ENCODE data around the gene SCARB1.

SCARB1 gene

DNA sequence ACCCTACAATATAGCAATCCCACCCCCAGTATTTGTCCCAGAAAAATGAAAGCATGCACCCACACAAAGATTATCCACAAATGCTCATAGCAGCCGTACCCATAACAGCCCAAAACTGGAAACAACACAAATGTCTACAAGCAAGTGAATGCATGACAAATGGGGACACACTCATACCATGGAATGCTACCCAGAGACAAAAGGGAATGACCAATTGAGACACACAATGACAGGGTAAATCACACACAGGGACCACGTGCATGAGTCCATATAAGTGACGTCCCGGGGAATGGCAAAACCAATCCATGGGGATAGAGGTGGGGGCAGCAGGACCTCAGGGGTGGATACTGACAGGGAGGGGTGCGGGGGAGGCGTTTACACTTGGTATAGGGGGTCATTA lies 33.4 kb downstream of the SCARB1 start:
- no peak overlapping the region for H2BK5ac ChIP-seq (ENCODE audit: low read depth, low read length, poor library complexity)
- no peak overlapping the region for H4K91ac ChIP-seq (ENCODE audit: low read depth, low read length)
- H3K18ac ChIP-seq (ENCODE audit: low read length) = peak overlapping the region; percentile 7
- H3K4me1 ChIP-seq (ENCODE audit: control insufficient read depth in 1 of 2, insufficient read depth in 2 of 2, low read length in 2 of 2) = peaks cover 16 to 23% of the 10 kb centered on the region in 2 experiments
- no peaks in the 10 kb centered on the region for H3K36me3 ChIP-seq (ENCODE audit: control insufficient read depth in 1 of 2, insufficient read depth in 2 of 2, low read length in 2 of 2)
- no peak overlapping the region for H4K12ac ChIP-seq (ENCODE audit: low read depth, low read length)
- no peak overlapping the region for H2BK120ac ChIP-seq (ENCODE audit: insufficient read depth, low read length, poor library complexity)
- H2BK12ac ChIP-seq (ENCODE audit: low read length) = no peak overlapping the region
- no peak overlapping the region for H3K4ac ChIP-seq (ENCODE audit: low read depth, low read length)
- no peaks in the 10 kb centered on the region for H3K27me3 ChIP-seq (ENCODE audit: insufficient read depth, low read length)
- no peak overlapping the region for H4K8ac ChIP-seq (ENCODE audit: low read depth, low read length)
- peaks cover 4% of the 10 kb centered on the region for H3K9me3 ChIP-seq (ENCODE audit: insufficient read depth, low read depth, low read length)
- H3K79me2 ChIP-seq (ENCODE audit: control insufficient read depth, insufficient read depth, low read length, poor library complexity) = no peaks in the 10 kb centered on the region
- no CpG with 5 or more reads among the region's 6 CpGs for WGBS (ENCODE audit: extremely low coverage, insufficient coverage, insufficient read length)
- H2AFZ ChIP-seq (ENCODE audit: insufficient read depth, low read length, poor library complexity) = no peak overlapping the region
- peak; percentile 79 to 90 for DNase-seq
- no peak overlapping the region for H3K4me3 ChIP-seq (ENCODE audit: low read depth, low read length)
- H3K9ac ChIP-seq (ENCODE audit: low read length) = no peak overlapping the region
- no peak overlapping the region for H3K14ac ChIP-seq (ENCODE audit: low read length)
- no peak overlapping the region for H3K4me2 ChIP-seq (ENCODE audit: low read length)
- peaks cover 26% of the 10 kb centered on the region for H3K79me1 ChIP-seq (ENCODE audit: low read length)
- H3K23ac ChIP-seq (ENCODE audit: low read length) = no peak overlapping the region
- H2AK5ac ChIP-seq (ENCODE audit: low read length) = peak overlapping the region; percentile 2
- H3K27ac ChIP-seq (ENCODE audit: low read depth, low read length) = no peak overlapping the region

DNA sequence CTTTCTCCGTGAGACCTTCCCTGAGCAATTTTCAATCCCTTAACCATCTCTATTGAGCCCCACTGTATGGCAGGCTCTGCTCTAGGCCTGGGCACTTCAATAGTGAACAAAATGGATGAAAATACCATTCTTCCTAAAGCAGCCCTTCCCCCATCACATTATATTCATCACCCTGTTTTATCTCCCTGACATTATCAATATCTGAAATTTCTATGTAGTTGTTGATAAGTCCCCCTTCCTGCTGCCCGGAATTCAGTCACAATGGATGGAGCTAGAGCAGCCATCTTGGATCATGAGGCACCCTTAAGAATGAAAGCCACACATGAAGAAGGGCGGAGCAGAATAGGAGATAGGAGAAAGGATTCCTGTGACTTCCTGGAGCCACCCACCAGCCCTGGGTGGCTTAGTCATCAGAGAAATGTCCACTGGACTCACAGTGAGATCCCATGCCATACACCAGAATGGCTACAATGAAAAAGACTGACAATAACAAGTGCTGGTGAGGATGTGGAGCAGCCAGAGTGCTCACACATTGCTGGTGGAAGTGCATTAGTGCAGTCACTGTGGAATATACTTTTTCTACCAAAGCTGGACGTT lies 33.9 kb downstream of the SCARB1 start:
- Histone ChIP-seq H3K4me3 (ENCODE audit: low read depth, low read length) (no peak overlapping the region), H4K91ac (ENCODE audit: low read depth, low read length) (peak overlapping the region; percentile 22), H4K12ac (ENCODE audit: low read depth, low read length) (no peak overlapping the region), H2BK5ac (ENCODE audit: low read depth, low read length, poor library complexity) (no peak overlapping the region), H3K27me3 (ENCODE audit: insufficient read depth, low read length) (no peaks in the 10 kb centered on the region), H3K79me2 (ENCODE audit: control insufficient read depth, insufficient read depth, low read length, poor library complexity) (no peaks in the 10 kb centered on the region), H3K4me1 (ENCODE audit: control insufficient read depth in 1 of 2, insufficient read depth in 2 of 2, low read length in 2 of 2) (peaks cover 16 to 23% of the 10 kb centered on the region in 2 experiments), H3K4me2 (ENCODE audit: low read length) (no peak overlapping the region), H3K9me3 (ENCODE audit: insufficient read depth, low read depth, low read length) (peaks cover 4% of the 10 kb centered on the region), H4K8ac (ENCODE audit: low read depth, low read length) (no peak overlapping the region), H2BK120ac (ENCODE audit: insufficient read depth, low read length, poor library complexity) (no peak overlapping the region), H3K14ac (ENCODE audit: low read length) (no peak overlapping the region), H2BK12ac (ENCODE audit: low read length) (no peak overlapping the region), H3K18ac (ENCODE audit: low read length) (no peak overlapping the region), H3K79me1 (ENCODE audit: low read length) (peaks cover 26% of the 10 kb centered on the region), H2AFZ (ENCODE audit: insufficient read depth, low read length, poor library complexity) (no peak overlapping the region), H3K23ac (ENCODE audit: low read length) (no peak overlapping the region), H3K9ac (ENCODE audit: low read length) (no peak overlapping the region), H2AK5ac (ENCODE audit: low read length) (no peak overlapping the region), H3K27ac (ENCODE audit: low read depth, low read length) (no peak overlapping the region), H3K4ac (ENCODE audit: low read depth, low read length) (no peak overlapping the region), H3K36me3 (ENCODE audit: control insufficient read depth in 1 of 2, insufficient read depth in 2 of 2, low read length in 2 of 2) (no peaks in the 10 kb centered on the region)
- no CpG with 5 or more reads among the region's 4 CpGs for WGBS (ENCODE audit: extremely low coverage, insufficient coverage, insufficient read length)
- peak; percentile 82 to 89 for DNase-seq

DNA sequence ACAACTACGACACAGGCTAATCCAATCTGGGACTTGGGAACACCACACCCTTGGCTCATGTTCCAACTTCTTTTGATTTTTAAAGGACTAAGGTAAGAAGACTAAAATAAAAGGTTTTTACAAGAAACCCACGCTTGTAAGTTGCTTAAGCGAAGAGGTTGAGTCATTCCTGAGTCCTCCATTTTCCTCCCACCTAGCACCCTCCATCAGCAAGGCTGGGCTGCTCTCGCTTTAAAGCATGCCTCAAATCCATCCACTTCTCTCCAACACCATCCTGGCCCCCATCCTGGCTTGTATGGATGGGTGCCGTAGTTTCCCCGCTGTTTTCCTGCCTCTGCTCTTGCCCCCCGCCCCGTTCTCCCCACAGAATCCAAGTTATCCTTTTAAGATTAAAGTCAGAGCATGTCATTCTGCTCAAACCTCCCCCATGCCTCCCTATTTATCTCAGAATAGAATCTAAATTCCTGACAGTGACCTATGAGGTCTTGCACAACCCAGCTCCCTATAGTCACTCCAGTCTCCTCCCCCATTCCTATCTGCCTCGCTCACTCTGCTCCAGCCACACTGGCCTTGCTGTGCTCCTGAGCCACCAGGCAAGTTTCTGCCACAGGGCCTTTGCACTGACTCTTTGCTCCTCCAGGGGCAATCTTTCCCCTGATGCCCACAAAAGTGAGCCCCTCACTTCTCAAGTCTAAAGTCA lies 34.5 kb downstream of the SCARB1 start:
- H3K14ac ChIP-seq (ENCODE audit: low read length) = peak overlapping the region; percentile 73
- peak overlapping the region; percentile 84 for H3K27ac ChIP-seq (ENCODE audit: low read depth, low read length)
- peak overlapping the region; percentile 81 for H2BK120ac ChIP-seq (ENCODE audit: insufficient read depth, low read length, poor library complexity)
- no peak overlapping the region for H4K12ac ChIP-seq (ENCODE audit: low read depth, low read length)
- H2BK5ac ChIP-seq (ENCODE audit: low read depth, low read length, poor library complexity) = peak overlapping the region; percentile 90
- peak overlapping the region; percentile 52 for H3K18ac ChIP-seq (ENCODE audit: low read length)
- peak overlapping the region; percentile 80 for H2BK12ac ChIP-seq (ENCODE audit: low read length)
- no peak overlapping the region for H3K9ac ChIP-seq (ENCODE audit: low read length)
- peaks cover 4% of the 10 kb centered on the region for H3K9me3 ChIP-seq (ENCODE audit: insufficient read depth, low read depth, low read length)
- H3K4me2 ChIP-seq (ENCODE audit: low read length) = peak overlapping the region; percentile 36
- WGBS (ENCODE audit: extremely low coverage, insufficient coverage, insufficient read length) = no CpG with 5 or more reads among the region's 9 CpGs
- peak overlapping the region; percentile 56 for H2AK5ac ChIP-seq (ENCODE audit: low read length)
- peak; percentile 96 to 97 for DNase-seq
- no peaks in the 10 kb centered on the region for H3K27me3 ChIP-seq (ENCODE audit: insufficient read depth, low read length)
- H3K23ac ChIP-seq (ENCODE audit: low read length) = no peak overlapping the region
- no peaks in the 10 kb centered on the region for H3K36me3 ChIP-seq (ENCODE audit: control insufficient read depth in 1 of 2, insufficient read depth in 2 of 2, low read length in 2 of 2)
- no peaks in the 10 kb centered on the region for H3K79me2 ChIP-seq (ENCODE audit: control insufficient read depth, insufficient read depth, low read length, poor library complexity)
- no peak overlapping the region for H3K4me3 ChIP-seq (ENCODE audit: low read depth, low read length)
- H3K4ac ChIP-seq (ENCODE audit: low read depth, low read length) = peak overlapping the region; percentile 4
- peak overlapping the region; percentile 59 for H4K8ac ChIP-seq (ENCODE audit: low read depth, low read length)
- peaks cover 26% of the 10 kb centered on the region for H3K79me1 ChIP-seq (ENCODE audit: low read length)
- peak overlapping the region; percentile 91 for H4K91ac ChIP-seq (ENCODE audit: low read depth, low read length)
- peaks cover 17 to 27% of the 10 kb centered on the region in 2 experiments for H3K4me1 ChIP-seq (ENCODE audit: control insufficient read depth in 1 of 2, insufficient read depth in 2 of 2, low read length in 2 of 2)
- H2AFZ ChIP-seq (ENCODE audit: insufficient read depth, low read length, poor library complexity) = no peak overlapping the region

DNA sequence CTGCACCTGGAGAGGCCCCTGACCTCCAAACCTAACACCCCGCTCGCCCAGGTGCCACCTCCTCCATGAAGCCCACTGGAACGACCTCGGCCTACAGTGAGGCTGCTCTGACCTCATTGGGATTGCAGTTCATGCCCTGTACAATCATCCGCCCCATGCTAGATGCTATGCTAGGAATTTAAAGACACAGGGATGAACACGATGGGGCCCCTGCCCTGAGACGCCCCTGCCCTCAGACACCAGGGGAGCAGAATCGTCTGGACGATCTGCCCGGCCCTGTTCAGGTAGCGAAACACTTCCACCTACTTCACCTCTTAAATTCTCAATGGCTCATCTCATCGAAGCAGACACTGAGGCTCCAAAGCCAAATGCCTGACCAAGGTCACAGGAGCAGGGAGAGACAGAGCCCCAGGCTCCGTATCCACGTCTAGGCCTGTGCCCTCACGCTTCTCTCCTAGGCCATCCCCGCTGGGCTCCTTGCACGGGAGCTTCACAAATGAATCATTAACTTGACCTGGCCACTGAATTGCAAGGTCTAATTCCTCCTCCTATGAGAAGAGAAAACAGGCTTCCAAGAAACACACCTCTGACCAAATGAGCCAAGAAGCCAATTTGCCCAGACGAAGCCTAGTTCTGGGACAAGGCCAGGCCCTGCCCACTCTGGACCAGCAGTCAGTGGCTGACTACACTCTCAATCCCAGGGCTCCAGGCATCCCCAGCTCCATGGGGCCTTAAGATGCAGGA lies 35.2 kb downstream of the SCARB1 start:
- H3K27me3 ChIP-seq (ENCODE audit: insufficient read depth, low read length) = no peaks in the 10 kb centered on the region
- H3K18ac ChIP-seq (ENCODE audit: low read length) = peak overlapping the region; percentile 26
- peak overlapping the region; percentile 81 for H2BK120ac ChIP-seq (ENCODE audit: insufficient read depth, low read length, poor library complexity)
- DNase-seq = peak; percentile 95 to 96
- H3K9ac ChIP-seq (ENCODE audit: low read length) = no peak overlapping the region
- H3K23ac ChIP-seq (ENCODE audit: low read length) = no peak overlapping the region
- H2AFZ ChIP-seq (ENCODE audit: insufficient read depth, low read length, poor library complexity) = no peak overlapping the region
- H3K14ac ChIP-seq (ENCODE audit: low read length) = peak overlapping the region; percentile 54
- no peak overlapping the region for H2AK5ac ChIP-seq (ENCODE audit: low read length)
- peak overlapping the region; percentile 84 for H3K27ac ChIP-seq (ENCODE audit: low read depth, low read length)
- H3K4me1 ChIP-seq (ENCODE audit: control insufficient read depth in 1 of 2, insufficient read depth in 2 of 2, low read length in 2 of 2) = peaks cover 20 to 30% of the 10 kb centered on the region in 2 experiments
- peak overlapping the region; percentile 19 for H3K4me2 ChIP-seq (ENCODE audit: low read length)
- WGBS (ENCODE audit: extremely low coverage, insufficient coverage, insufficient read length) = no CpG with 5 or more reads among the region's 18 CpGs
- peak overlapping the region; percentile 91 for H4K91ac ChIP-seq (ENCODE audit: low read depth, low read length)
- H3K79me2 ChIP-seq (ENCODE audit: control insufficient read depth, insufficient read depth, low read length, poor library complexity) = no peaks in the 10 kb centered on the region
- H3K9me3 ChIP-seq (ENCODE audit: insufficient read depth, low read depth, low read length) = peaks cover 4% of the 10 kb centered on the region
- peaks cover 22% of the 10 kb centered on the region for H3K79me1 ChIP-seq (ENCODE audit: low read length)
- no peak overlapping the region for H3K4me3 ChIP-seq (ENCODE audit: low read depth, low read length)
- H4K12ac ChIP-seq (ENCODE audit: low read depth, low read length) = no peak overlapping the region
- H3K36me3 ChIP-seq (ENCODE audit: control insufficient read depth in 1 of 2, insufficient read depth in 2 of 2, low read length in 2 of 2) = no peaks in the 10 kb centered on the region
- peak overlapping the region; percentile 38 for H4K8ac ChIP-seq (ENCODE audit: low read depth, low read length)
- H2BK5ac ChIP-seq (ENCODE audit: low read depth, low read length, poor library complexity) = peak overlapping the region; percentile 55
- H2BK12ac ChIP-seq (ENCODE audit: low read length) = peak overlapping the region; percentile 61
- peak overlapping the region; percentile 4 for H3K4ac ChIP-seq (ENCODE audit: low read depth, low read length)
